H1 (cell line): ENCODE data around the gene NME7.

Source experiments
- CEBPB ChIP-seq: IDR thresholded peaks from 2 replicates; pipeline ENCODE4 v1.6.1; 2012; ENCODE audit warnings: low read depth, low read length
- CTCF ChIP-seq, 3 experiments: IDR thresholded peaks; 1 replicate in 2 of 3; 2 replicates in 1 of 3; pipeline versions ENCODE4 v1.5.1 to v1.6.1; 2011; ENCODE audit warnings: low read length in 3 of 3, mild to moderate bottlenecking in 3 of 3, inconsistent platforms in 2 of 3, low read depth in 1 of 3, moderate library complexity in 1 of 3; ENCODE audit not compliant: insufficient read depth in 1 of 3; ENCODE audit errors: control extremely low read depth in 1 of 3
- HDAC2 ChIP-seq, 2 experiments: fragments of 300-600 bp in 1 of 2; sonication (generic) in 1 of 2; IDR thresholded peaks; 2 replicates each; pipeline ENCODE4 v1.6.1; 2011 to 2012; ENCODE audit warnings: low read depth in 2 of 2, low read length in 2 of 2, mild to moderate bottlenecking in 2 of 2, moderate library complexity in 2 of 2, borderline replicate concordance in 1 of 2, inconsistent platforms in 1 of 2
- MAX ChIP-seq: IDR thresholded peaks from 2 replicates; pipeline ENCODE4 v1.6.1; 2012; ENCODE audit warnings: inconsistent platforms

- TF ChIP-seq CEBPB (no peak), MAX (no peak), CTCF (IDR thresholded peaks at IDR 0.05; ENCODE audit: control extremely low read depth in 1 of 3, insufficient read depth in 1 of 3, low read depth in 1 of 3, low read length in 3 of 3) (no peak), HDAC2 (IDR thresholded peaks at IDR 0.05; ENCODE audit: borderline replicate concordance in 1 of 2, low read depth in 2 of 2, low read length in 2 of 2) (no peak)
These were observed 116.8 kb downstream of the NME7 start for GRCh38 chr1:169250795-169251194.
